Prostate gland (tissue), 2 donors: ENCODE results near the gene MCC.

ENCODE experiments used
- POLR2A ChIP-seq: fragments of 450-650 bp; IDR thresholded peaks from one replicate; pipeline ENCODE4 v1.6.1; 2016; ENCODE audit warnings: antibody characterized with exemption, mild to moderate bottlenecking
- TF ChIP-seq, protein P1 (sequence below), 4 experiments: fragments of 200-600 bp in 2 of 4; fragments of 450-650 bp in 2 of 4; sonication (generic) in 2 of 4; IDR thresholded peaks; 1 replicate in 3 of 4; 2 replicates in 1 of 4; pipeline ENCODE4 v1.5.1; 2016 to 2019; ENCODE audit warnings: antibody characterized with exemption in 4 of 4, mild to moderate bottlenecking in 2 of 4, moderate library complexity in 2 of 4

DNA sequence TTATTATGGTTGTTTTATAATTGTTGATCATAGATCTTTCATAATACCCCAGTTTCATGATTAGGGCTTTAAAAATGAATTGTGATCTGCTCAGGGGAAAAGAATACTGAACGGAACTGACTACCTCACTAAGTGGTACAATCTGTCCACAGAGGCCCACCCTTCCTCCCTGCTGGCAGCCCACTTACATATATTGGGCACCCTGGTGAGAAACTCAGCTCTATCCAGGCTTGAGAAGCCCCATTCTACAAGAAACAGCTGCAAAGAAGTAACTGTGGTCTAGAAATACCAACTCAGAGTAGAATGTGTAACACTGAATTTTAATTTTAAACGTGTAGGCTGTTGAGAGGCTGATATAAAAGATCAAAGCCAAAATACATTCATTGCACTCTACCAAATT, 100.4 kb downstream of the MCC start:
- TF ChIP-seq, protein P1, sequence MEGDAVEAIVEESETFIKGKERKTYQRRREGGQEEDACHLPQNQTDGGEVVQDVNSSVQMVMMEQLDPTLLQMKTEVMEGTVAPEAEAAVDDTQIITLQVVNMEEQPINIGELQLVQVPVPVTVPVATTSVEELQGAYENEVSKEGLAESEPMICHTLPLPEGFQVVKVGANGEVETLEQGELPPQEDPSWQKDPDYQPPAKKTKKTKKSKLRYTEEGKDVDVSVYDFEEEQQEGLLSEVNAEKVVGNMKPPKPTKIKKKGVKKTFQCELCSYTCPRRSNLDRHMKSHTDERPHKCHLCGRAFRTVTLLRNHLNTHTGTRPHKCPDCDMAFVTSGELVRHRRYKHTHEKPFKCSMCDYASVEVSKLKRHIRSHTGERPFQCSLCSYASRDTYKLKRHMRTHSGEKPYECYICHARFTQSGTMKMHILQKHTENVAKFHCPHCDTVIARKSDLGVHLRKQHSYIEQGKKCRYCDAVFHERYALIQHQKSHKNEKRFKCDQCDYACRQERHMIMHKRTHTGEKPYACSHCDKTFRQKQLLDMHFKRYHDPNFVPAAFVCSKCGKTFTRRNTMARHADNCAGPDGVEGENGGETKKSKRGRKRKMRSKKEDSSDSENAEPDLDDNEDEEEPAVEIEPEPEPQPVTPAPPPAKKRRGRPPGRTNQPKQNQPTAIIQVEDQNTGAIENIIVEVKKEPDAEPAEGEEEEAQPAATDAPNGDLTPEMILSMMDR (IDR thresholded peaks at IDR 0.05): no peak
- no peak for TF ChIP-seq POLR2A
